ENCODE data around the gene BFSP2.
A peak's percentile ranks its signal among the peaks of the same experiment; 100 is the strongest.

The BFSP2 gene

DNA sequence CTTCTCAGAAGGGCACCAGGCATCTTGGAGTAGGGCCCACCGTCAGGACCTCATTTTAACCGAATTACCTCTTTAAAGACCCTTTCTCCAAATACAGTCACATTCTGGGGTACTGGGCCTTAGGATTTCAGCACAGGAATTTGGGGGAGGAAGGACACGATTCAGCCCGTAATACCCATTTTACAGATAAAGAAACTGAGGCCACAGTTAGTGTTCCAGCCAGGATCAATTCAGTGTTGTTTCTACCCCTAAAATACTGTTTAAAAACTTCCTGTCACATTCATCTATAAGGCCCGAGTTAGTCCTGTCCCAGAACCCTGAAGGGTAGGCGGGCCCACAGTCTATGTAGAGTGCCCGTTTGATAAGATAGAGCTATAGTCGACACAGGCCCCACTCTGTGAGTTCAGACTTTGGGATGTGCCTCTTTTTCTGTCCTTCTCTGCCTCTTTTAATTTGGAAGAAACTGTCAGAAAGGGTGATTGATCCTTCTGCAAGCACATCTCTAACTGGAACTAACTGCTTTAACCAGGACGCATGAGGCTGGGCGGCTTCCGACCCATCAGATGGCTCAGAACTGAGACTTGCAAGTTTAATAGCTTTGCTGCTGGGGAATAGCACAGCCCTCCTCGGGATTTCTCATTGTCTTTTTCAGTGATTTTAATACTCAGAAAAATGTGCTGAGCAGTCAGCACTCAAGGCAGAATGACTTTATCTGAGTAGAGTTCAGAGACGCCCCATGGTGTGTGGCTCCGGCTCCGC is 19.5 kb downstream of the BFSP2 start:
- no peak for DNase-seq

DNA sequence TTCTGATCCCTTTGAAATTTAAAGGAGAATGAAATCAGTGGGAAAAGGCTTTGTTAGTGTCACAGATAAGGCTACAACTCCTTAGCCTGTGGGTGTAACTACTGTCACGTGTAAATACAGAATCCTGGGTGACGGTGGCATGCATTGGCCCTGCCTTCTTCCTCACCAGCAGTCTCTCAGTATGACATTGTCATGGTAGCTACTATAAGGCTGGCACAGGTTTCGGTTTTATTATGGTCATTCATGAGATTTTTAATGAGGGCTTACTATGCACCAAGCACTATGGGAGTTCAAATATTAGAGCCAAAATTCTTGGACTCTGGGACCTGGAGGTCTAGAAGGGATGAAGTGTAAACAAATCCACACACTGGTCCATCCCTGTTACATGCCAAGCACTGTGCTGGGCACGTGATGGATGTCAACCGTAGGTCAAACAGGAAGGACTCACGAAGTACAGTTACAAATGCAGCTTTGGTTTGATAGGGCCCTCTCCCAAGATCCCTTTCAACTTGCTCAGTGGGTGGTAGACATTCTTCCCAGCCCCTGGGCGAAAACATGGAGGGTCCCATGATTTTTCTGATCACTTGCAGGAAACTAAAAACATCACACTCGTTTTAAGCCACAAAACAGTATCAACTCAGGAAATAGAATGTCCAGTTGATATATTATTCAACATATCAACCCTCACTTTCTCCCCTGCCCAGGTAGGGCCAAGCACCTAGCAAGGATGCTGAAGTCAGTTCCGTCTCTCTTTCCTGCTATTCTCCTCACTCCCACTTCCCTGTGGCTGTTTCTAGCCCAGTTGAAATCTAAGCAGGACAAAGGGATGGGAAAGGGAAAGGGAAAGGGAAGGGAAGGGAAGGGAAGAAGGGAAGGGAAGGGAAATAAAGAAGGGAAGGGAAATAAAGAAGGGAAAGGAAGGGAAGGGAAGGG is 25.3 kb downstream of the BFSP2 start:
- H3K27ac Mint-ChIP-seq: peak overlapping the region; percentile 61
- H3K4me1 Mint-ChIP-seq (ENCODE audit: low read depth): peaks cover 15% of the 10 kb centered on the region
- no peaks in the 10 kb centered on the region for H3K36me3 Mint-ChIP-seq (ENCODE audit: low read depth)
- H3K9me3 Mint-ChIP-seq: no peaks in the 10 kb centered on the region
- no peak for DNase-seq
- peaks cover 2% of the 10 kb centered on the region for H3K27me3 Mint-ChIP-seq
- H3K4me3 Mint-ChIP-seq: no peak overlapping the region

More for the DNA sequence above, 19.5 kb downstream of the BFSP2 start:
- no peaks in the 10 kb centered on the region for H3K9me3 Mint-ChIP-seq
- no peak overlapping the region for H3K27ac Mint-ChIP-seq
- H3K4me3 Mint-ChIP-seq: no peak overlapping the region
- peaks cover 6% of the 10 kb centered on the region for H3K4me1 Mint-ChIP-seq (ENCODE audit: low read depth)
- H3K27me3 Mint-ChIP-seq: peaks cover 2% of the 10 kb centered on the region
- no peaks in the 10 kb centered on the region for H3K36me3 Mint-ChIP-seq (ENCODE audit: low read depth)

DNA sequence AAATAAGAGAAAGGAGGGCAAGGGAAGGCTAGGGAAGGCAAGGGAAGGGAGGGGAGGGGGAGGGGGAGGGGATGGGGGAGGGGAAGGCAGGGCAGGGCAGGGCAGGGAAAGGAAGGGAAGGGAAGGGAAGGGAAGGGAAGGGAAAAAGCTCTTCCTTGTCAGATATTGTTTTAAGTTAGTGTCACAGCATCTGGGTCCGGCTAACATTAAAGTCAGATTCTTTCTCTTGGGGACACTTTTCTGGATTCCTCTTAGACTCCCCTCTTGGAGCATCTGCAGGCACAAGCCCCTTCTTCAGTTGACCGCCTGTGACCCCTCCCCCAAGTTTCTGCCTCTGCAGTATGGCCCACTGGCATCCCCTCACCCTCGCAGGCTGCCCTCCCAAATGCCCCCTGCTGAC is 26.0 kb downstream of the BFSP2 start:
- H3K4me1 Mint-ChIP-seq (ENCODE audit: low read depth): peaks cover 15% of the 10 kb centered on the region
- no peak overlapping the region for H3K27ac Mint-ChIP-seq
- H3K36me3 Mint-ChIP-seq (ENCODE audit: low read depth): no peaks in the 10 kb centered on the region
- H3K4me3 Mint-ChIP-seq: no peak overlapping the region
- no peaks in the 10 kb centered on the region for H3K9me3 Mint-ChIP-seq
- peaks cover 2% of the 10 kb centered on the region for H3K27me3 Mint-ChIP-seq
- DNase-seq: no peak

DNA sequence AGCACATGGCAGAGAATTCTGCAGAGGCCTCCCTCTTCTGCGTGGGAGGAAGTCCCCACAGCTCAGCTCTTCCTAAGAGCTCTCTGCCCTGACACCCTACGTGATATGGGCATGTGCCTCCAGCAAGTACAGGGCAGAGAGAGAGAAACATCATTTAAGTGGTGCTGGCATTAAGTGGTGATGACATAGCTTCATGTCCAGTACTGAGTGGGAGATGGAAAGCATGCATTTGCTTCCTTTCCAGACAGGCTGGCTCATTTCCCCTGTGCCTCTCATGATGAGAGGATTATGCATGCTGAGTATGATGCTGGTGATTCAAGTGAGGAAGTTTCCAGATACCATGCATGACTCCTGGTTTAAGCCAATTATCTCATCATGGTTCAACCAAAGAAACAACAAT is 26.9 kb downstream of the BFSP2 start:
- DNase-seq: no peak
- Mint-ChIP-seq H3K27me3 (peaks cover 2% of the 10 kb centered on the region), H3K4me1 (ENCODE audit: low read depth) (peaks cover 15% of the 10 kb centered on the region), H3K27ac (no peak overlapping the region), H3K36me3 (ENCODE audit: low read depth) (no peaks in the 10 kb centered on the region), H3K9me3 (no peaks in the 10 kb centered on the region), H3K4me3 (no peak overlapping the region)

DNA sequence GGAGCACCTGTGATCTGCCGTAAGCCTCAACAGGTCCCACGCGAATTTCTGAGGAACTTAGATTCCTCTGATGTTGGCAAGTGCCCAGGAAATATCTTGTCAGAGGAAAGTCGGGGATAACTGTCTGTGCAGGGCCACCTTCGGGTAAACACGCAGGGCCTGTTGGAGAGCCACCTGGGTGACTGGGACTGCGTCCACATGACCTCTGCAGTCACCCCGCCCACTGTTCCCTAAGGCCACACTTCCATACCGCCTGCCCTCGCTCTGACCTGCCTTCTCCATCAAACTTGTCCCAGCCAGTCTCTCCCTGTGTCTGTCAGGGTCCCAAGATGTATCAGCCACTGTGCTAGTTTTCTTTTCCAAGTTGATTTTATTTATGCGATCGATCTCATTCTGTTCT is 28.7 kb downstream of the BFSP2 start:
- H3K36me3 Mint-ChIP-seq (ENCODE audit: low read depth): no peaks in the 10 kb centered on the region
- no peak for DNase-seq

DNA sequence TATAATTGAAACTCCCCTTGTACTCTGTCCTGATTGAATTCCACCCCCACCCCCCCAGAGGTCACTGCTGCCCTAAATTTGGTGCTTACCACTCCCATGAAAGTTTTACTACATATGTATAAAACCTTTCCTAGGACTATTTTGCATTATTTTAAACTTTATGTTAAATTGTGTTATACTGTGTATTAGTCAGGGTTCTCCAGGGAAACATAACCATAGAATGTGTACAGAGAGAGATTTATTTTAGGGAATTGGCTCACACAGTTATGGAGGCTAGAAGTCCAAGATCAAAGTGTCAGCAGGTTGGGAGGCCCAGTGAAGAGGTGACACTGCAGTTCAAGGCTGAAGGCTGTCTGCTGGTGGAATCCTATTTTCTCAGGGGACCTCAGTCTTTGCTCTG is 29.2 kb downstream of the BFSP2 start:
- H3K27me3 Mint-ChIP-seq: no peaks in the 10 kb centered on the region
- no peaks in the 10 kb centered on the region for H3K36me3 Mint-ChIP-seq (ENCODE audit: low read depth)
- no peak for DNase-seq
- H3K9me3 Mint-ChIP-seq: no peaks in the 10 kb centered on the region
- peaks cover 9% of the 10 kb centered on the region for H3K4me1 Mint-ChIP-seq (ENCODE audit: low read depth)
- H3K27ac Mint-ChIP-seq: no peak overlapping the region
- H3K4me3 Mint-ChIP-seq: no peak overlapping the region

More for the DNA sequence above, 28.7 kb downstream of the BFSP2 start:
- Mint-ChIP-seq H3K4me1 (ENCODE audit: low read depth) (peaks cover 13% of the 10 kb centered on the region), H3K4me3 (no peak overlapping the region), H3K9me3 (no peaks in the 10 kb centered on the region), H3K27ac (no peak overlapping the region), H3K27me3 (peaks cover 2% of the 10 kb centered on the region)

DNA sequence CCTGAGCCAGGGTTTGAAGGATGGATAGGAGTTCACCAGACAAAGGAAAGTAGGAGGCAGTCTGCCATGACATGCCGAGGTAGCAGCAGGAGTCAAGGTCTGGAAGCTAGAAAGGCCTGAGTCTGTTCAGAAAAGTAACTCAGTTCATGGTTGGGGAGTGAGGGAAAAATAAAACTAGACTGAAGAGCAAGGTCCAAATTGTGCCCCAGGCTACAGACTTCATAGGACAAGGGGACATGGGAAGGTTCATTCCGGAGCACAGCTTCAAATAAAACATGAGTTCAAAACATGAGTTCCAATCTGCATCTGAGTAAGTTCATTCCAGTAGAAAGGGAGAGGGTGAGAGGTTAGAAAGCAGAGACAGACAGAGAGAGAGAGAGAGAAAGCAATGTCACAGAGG is 39.7 kb downstream of the BFSP2 start:
- H3K4me3 Mint-ChIP-seq: no peak overlapping the region
- H3K27me3 Mint-ChIP-seq: no peaks in the 10 kb centered on the region
- peaks cover 12% of the 10 kb centered on the region for H3K9me3 Mint-ChIP-seq
- H3K36me3 Mint-ChIP-seq (ENCODE audit: low read depth): no peaks in the 10 kb centered on the region
- peaks cover 37% of the 10 kb centered on the region for H3K4me1 Mint-ChIP-seq (ENCODE audit: low read depth)
- no peak for DNase-seq
- H3K27ac Mint-ChIP-seq: no peak overlapping the region

DNA sequence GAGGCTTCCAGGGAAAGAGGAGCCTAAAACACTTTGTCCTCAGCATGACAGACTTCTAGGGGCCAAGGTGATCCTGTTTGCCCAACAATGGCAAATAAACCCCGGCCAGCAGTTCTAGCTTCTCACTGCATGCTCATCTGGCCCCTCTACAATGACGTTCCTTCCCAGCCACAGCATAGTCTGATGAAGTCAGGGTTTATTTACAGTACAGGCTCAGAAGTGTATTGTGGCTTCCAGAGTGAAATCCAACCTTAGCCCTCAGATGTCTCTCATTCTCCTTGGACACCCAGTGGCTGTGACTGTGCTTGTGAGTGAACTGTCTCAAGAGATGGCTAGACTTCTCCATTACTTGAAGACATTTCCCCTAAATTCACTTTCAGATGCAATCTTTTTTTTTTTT is 40.8 kb downstream of the BFSP2 start:
- peaks cover 42% of the 10 kb centered on the region for H3K4me1 Mint-ChIP-seq (ENCODE audit: low read depth)
- no peak for DNase-seq
- no peak overlapping the region for H3K4me3 Mint-ChIP-seq
- H3K27ac Mint-ChIP-seq: no peak overlapping the region
- peaks cover 12% of the 10 kb centered on the region for H3K9me3 Mint-ChIP-seq
- H3K36me3 Mint-ChIP-seq (ENCODE audit: low read depth): no peaks in the 10 kb centered on the region
- no peaks in the 10 kb centered on the region for H3K27me3 Mint-ChIP-seq

DNA sequence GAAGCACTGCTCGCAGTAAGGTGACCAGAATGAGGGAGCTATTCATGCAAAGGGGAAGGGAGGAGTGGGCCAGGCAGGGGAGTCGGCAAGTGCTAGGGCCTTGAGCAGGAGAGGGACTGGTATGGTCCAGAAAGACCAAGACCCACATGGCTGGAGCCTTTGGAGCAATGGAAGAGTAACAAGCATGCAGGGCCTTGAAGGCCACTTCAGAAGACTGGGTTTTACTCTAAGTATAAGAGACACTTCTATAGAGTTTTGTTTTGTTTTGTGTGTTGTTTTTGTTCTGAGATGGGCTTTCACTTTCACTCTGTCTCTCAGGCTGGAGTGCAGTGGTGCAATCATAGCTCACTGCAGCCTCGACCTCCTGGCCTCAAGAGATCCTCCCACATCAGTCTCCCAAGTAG is 42.0 kb downstream of the BFSP2 start:
- no peaks in the 10 kb centered on the region for H3K27me3 Mint-ChIP-seq
- H3K9me3 Mint-ChIP-seq: peaks cover 12% of the 10 kb centered on the region
- H3K4me3 Mint-ChIP-seq: peak overlapping the region; percentile 68
- H3K4me1 Mint-ChIP-seq (ENCODE audit: low read depth): peaks cover 42% of the 10 kb centered on the region
- no peak for DNase-seq
- no peaks in the 10 kb centered on the region for H3K36me3 Mint-ChIP-seq (ENCODE audit: low read depth)
- peak overlapping the region; percentile 92 for H3K27ac Mint-ChIP-seq

DNA sequence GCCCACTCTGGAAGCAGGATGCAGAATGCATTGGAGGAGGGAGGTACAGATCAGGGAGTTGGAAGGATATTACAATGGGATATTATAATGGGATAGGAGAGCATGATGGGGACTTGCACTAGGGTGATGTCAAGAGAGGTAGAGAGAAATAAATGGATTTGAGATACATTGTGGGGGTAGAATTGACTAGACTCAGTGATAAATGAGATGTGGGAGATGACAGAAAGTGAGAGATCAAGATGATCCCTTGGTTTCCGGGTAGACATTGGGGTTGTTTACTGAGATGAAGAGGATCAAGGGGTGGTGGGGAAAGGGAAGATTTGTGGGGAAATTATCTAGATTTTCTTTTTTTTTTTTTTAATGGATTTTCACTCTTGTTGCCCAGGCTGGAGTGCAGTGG is 42.7 kb downstream of the BFSP2 start:
- peak overlapping the region; percentile 68 for H3K4me3 Mint-ChIP-seq
- no peak for DNase-seq
- H3K36me3 Mint-ChIP-seq (ENCODE audit: low read depth): no peaks in the 10 kb centered on the region
- peaks cover 12% of the 10 kb centered on the region for H3K9me3 Mint-ChIP-seq
- peaks cover 43% of the 10 kb centered on the region for H3K4me1 Mint-ChIP-seq (ENCODE audit: low read depth)
- peak overlapping the region; percentile 92 for H3K27ac Mint-ChIP-seq
- H3K27me3 Mint-ChIP-seq: no peaks in the 10 kb centered on the region

DNA sequence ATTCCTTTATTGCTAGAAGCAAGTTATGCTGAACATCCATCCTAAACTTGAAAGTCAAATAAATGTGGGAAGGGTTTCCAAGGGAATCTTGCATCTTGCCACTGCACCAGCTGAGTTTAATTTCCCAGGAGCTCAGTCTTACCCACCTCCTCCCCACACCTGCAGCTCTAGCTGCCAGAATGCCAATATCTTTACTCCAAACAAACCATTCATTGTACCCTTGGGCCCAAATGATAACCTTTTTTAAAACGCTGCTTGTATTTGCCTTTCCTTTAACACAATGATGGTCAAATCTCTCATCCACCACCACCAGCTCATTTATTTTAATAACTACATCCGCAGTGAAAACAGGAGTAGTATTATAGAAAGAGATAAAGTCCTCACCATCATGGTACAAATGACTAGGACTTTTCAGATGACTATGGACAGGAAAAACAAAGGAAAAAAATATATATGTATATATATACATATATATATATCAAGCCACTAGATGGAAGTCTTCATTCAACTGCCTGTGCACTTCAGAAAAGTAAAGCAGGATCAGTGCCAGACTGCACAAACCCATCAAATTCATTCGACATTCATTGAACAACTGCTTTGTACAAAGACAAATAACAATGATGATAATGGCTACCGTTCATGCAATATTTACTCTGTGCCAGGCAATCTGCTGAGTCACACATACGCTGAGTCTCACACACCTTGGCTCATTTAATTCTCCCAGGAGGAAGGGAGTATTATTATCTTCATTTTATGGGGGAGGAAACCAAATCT is 44.0 kb downstream of the BFSP2 start:
- Mint-ChIP-seq H3K4me1 (ENCODE audit: low read depth) (peaks cover 52% of the 10 kb centered on the region), H3K36me3 (ENCODE audit: low read depth) (no peaks in the 10 kb centered on the region), H3K27me3 (no peaks in the 10 kb centered on the region), H3K27ac (peak overlapping the region; percentile 84), H3K4me3 (no peak overlapping the region), H3K9me3 (peaks cover 12% of the 10 kb centered on the region)
- DNase-seq: no peak

DNA sequence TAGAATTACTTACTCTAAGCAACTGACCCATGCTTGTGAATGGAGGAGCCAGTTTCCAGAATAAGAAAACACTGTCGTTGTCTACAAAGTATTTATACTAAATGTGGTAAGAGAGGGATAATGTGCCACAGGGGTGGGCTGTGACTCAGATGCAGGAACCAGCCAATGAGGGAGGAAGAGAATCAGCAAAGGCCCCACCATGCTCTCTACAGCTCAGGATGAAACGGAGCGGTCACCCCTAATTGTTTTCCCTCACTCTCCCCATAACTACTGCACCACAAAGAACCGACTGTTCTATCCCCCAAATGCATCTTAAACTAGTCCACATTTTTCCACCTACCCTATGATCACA is 44.5 kb downstream of the BFSP2 start:
- Mint-ChIP-seq H3K9me3 (peaks cover 10% of the 10 kb centered on the region), H3K27ac (peak overlapping the region; percentile 8), H3K4me1 (ENCODE audit: low read depth) (peaks cover 58% of the 10 kb centered on the region), H3K4me3 (no peak overlapping the region), H3K36me3 (ENCODE audit: low read depth) (no peaks in the 10 kb centered on the region), H3K27me3 (no peaks in the 10 kb centered on the region)
- no peak for DNase-seq

DNA sequence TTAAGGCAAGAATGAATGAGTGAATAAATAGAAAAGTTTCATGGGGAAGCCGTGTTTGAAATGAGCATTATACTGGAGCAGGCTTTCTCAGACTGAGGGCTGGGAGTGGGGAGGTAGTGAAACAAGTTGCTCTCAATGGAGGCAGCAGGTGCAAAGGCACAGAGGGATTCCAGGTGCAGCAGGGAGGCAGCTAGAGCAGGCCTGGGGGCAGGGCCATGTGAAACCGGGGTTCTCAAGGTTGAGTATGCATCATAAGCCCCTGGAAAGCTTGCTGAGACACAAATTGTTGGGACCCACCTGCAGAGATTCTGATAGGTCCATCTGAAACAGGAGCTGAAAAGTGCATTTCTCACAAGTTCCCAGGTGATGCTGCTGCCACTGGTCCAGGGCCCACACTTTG is 45.3 kb downstream of the BFSP2 start:
- H3K4me1 Mint-ChIP-seq (ENCODE audit: low read depth): peaks cover 62% of the 10 kb centered on the region
- DNase-seq: no peak
- no peak overlapping the region for H3K4me3 Mint-ChIP-seq
- H3K27me3 Mint-ChIP-seq: no peaks in the 10 kb centered on the region
- H3K36me3 Mint-ChIP-seq (ENCODE audit: low read depth): no peaks in the 10 kb centered on the region
- H3K27ac Mint-ChIP-seq: no peak overlapping the region
- peaks cover 3% of the 10 kb centered on the region for H3K9me3 Mint-ChIP-seq

DNA sequence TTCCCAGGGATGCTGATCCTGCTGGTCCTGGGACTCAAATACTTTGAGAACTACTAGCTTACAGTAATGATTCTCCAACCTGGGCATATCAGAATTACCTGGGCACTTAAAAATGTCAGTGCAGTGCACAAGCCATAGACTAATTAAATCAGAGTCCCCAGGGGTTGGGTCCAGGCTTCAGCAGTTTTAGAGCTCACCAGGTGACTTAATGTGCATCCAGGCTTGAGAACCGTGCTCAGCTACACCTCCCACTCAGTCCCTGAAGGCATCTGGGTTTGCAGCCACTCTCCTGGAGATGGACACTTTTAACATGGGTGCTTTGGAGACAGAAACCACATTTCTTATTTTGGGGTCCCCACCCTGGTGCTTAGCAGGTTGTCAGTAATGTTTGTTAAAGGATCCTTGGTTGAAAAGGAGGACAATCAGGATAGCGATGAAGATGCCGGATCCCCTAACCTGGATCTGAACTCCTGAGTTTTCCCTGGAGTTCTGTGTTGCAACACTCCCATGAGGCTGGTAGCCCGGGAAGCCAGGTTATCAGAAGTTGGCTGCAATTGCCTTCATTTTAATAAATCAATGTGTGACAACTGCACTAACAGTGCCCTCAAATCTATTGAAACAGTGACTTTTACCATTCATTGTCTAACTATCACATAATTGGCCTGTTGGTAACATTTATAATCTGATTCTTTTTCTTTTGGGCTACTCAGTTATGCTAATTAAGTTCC is 48.1 kb downstream of the BFSP2 start:
- Mint-ChIP-seq H3K4me3 (no peak overlapping the region), H3K4me1 (ENCODE audit: low read depth) (peaks cover 48% of the 10 kb centered on the region), H3K36me3 (ENCODE audit: low read depth) (no peaks in the 10 kb centered on the region), H3K27me3 (no peaks in the 10 kb centered on the region), H3K27ac (peak overlapping the region; percentile 82), H3K9me3 (no peaks in the 10 kb centered on the region)
- no peak for DNase-seq
